Naive thymus-derived CD4-positive, alpha-beta T cell (primary cell): ENCODE results near the gene SMAD5. TPM values are rescaled to one million over a fixed set of nuclear protein-coding genes. Genes with fewer than 3 reads are reported as not detected.

Experiments used
- ATAC-seq: fragments of 150-1000 bp; cut with Tn5 transposase; 2 replicates; pipeline ENCODE4 v1.10.0; 2021; ENCODE audit warnings: mild to moderate bottlenecking, moderate library complexity
- CTCF ChIA-PET: fragments of 350-600 bp; sonication (Branson Sonifier 250); formaldehyde crosslinking; loops from one replicate; lab custom pipeline; 2021; ENCODE audit warnings: antibody characterized with exemption; lab: Charles Lee
- POLR2A ChIA-PET: fragments of 350-600 bp; sonication (Branson Sonifier 250); formaldehyde crosslinking; loops from one replicate; lab custom pipeline; 2021; ENCODE audit warnings: antibody characterized with exemption, inconsistent platforms; lab: Charles Lee
- DNase-seq, 9 donors: peaks; one replicate each; pipeline versions ENCODE4 v3.0.0 to v3.0.0-alpha.2; 2020 to 2022; ENCODE audit warnings: mixed read lengths in 1 of 9
- H3K27ac ChIP-seq: one replicate; pipeline ENCODE4 v1.7.0; 2013; ENCODE audit warnings: mild to moderate bottlenecking, low read depth, low read length, moderate library complexity
- H3K27me3 ChIP-seq, 2 donors: one replicate each; pipeline ENCODE4 v1.7.0; 2013; ENCODE audit warnings: low read length in 2 of 2, mild to moderate bottlenecking in 2 of 2, moderate library complexity in 2 of 2; ENCODE audit not compliant: control insufficient read depth in 2 of 2, insufficient read depth in 2 of 2
- H3K36me3 ChIP-seq, 3 experiments: 1 replicate in 2 of 3; 2 replicates in 1 of 3; pipeline ENCODE4 v1.7.0; 2013; ENCODE audit warnings: low read length in 3 of 3, mild to moderate bottlenecking in 3 of 3, moderate library complexity in 1 of 3; ENCODE audit not compliant: insufficient read depth in 3 of 3, control insufficient read depth in 2 of 3
- H3K4me1 ChIP-seq, 2 donors: one replicate each; pipeline ENCODE4 v1.7.0; 2013; ENCODE audit warnings: low read length in 2 of 2, mild to moderate bottlenecking in 2 of 2, moderate library complexity in 1 of 2; ENCODE audit not compliant: control insufficient read depth in 2 of 2, insufficient read depth in 2 of 2
- H3K4me3 ChIP-seq: 2 replicates; pipeline ENCODE4 v1.7.0; 2013; ENCODE audit warnings: mild to moderate bottlenecking, low read length
- H3K9me3 ChIP-seq, 3 experiments: 1 replicate in 2 of 3; 2 replicates in 1 of 3; pipeline ENCODE4 v1.7.0; 2013; ENCODE audit warnings: low read length in 3 of 3; ENCODE audit not compliant: control insufficient read depth in 2 of 3
- H3K27ac Mint-ChIP-seq, 9 donors: one replicate each; pipeline ENCODE4 v1.8.0; 2020 to 2022; ENCODE audit warnings: mixed read lengths in 9 of 9, mild to moderate bottlenecking in 8 of 9, moderate library complexity in 5 of 9, inconsistent platforms in 2 of 9
- H3K27me3 Mint-ChIP-seq, 5 donors: one replicate each; pipeline ENCODE4 v1.8.0; 2021 to 2022; ENCODE audit warnings: mixed read lengths in 5 of 5, mild to moderate bottlenecking in 1 of 5
- H3K36me3 Mint-ChIP-seq, 5 donors: one replicate each; pipeline ENCODE4 v1.8.0; 2020 to 2022; ENCODE audit warnings: mixed read lengths in 5 of 5, mild to moderate bottlenecking in 3 of 5, inconsistent platforms in 1 of 5
- H3K4me1 Mint-ChIP-seq, 7 donors: one replicate each; pipeline ENCODE4 v1.8.0; 2020 to 2022; ENCODE audit warnings: mixed read lengths in 7 of 7, mild to moderate bottlenecking in 3 of 7, inconsistent platforms in 1 of 7
- H3K4me3 Mint-ChIP-seq, 10 donors: one replicate each; pipeline ENCODE4 v1.8.0; 2020 to 2022; ENCODE audit warnings: mild to moderate bottlenecking in 10 of 10, mixed read lengths in 10 of 10, moderate library complexity in 6 of 10, inconsistent platforms in 2 of 10
- H3K9me3 Mint-ChIP-seq, 11 donors: one replicate each; pipeline ENCODE4 v1.8.0; 2020 to 2022; ENCODE audit warnings: mixed read lengths in 11 of 11, mild to moderate bottlenecking in 4 of 11, inconsistent platforms in 1 of 11, moderate library complexity in 1 of 11
- intact Hi-C, 2 donors: fragments of 100-400 bp; cut with micrococcal nuclease; formaldehyde crosslinking; loops; one replicate each; pipeline ENCODE4 v1.15.1; 2023
- polyA plus RNA-seq, 2 donors: library from polyadenylated mRNA; unstranded; fragments of 300-500 nt; fragmentation: Illumina TruSeq; gene quantifications; one replicate each; pipeline ENCODE4 v1.2.3, GENCODE V29; 2021
- total RNA-seq, 6 experiments: library from RNA in 5 of 6; stranded (reverse) in 5 of 6; gene quantifications; 1 replicate in 5 of 6; 2 replicates in 1 of 6; pipeline ENCODE4 v1.2.3 and lab custom pipeline; 2021 to 2026

Gene SMAD5
- total and polyA plus RNA-seq, 7 experiments from 2014 or later = 1.8 to 17.6 (median 7.2) TPM

DNA sequence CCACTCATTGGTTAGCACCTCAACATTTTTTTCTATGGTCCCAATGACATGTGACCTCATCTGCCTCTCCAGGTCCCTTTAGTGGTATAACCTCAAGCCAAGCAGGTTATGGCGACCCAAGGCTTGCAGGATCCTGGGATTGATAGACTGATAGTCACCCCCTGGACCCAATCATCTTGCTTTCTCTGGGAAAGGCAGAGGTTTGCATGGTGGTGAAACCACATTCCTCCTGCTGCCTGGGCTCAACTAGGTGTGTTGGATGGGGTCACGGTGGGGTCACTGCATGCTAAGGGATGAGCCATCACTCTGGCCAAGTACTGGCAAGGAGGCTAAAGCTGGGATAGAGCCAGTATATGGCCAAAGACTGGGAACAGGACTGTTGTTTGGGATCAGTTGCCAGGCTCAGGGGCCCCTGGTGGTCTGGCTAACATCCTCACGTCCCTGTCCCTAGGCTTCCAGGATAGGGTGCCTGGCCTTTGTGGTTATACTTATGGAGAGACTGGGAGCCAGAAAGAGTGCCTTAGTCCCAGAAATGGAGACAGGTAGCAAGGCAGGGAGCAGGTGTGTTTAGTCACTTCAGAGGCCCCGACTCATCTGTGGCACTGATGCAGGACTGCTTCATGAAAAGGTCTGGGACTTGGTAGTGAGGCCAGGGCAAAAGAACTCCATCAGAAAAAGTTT is 65.0 kb downstream of the SMAD5 start:
- H3K27ac Mint-ChIP-seq = no peak overlapping the region
- H3K27ac ChIP-seq = no peak overlapping the region
- intact Hi-C loops = no loop called here
- no peaks in the 10 kb centered on the region for H3K9me3 ChIP-seq
- H3K27me3 ChIP-seq = no peaks in the 10 kb centered on the region
- ChIA-PET POLR2A (no interaction called here), CTCF (no interaction called here)
- H3K27me3 Mint-ChIP-seq = peaks cover 31 to 64% (median 42%) of the 10 kb centered on the region in 5 donors
- no peak for DNase-seq
- H3K4me3 ChIP-seq = no peak overlapping the region
- no peaks in the 10 kb centered on the region for H3K36me3 ChIP-seq
- peaks cover 0 to 5% (median 0%) of the 10 kb centered on the region in 7 donors for H3K4me1 Mint-ChIP-seq
- H3K36me3 Mint-ChIP-seq = peaks cover 0 to 4% (median 0%) of the 10 kb centered on the region in 5 donors
- H3K4me3 Mint-ChIP-seq = no peak overlapping the region
- no peak for ATAC-seq
- H3K9me3 Mint-ChIP-seq = peaks cover 0 to 4% (median 0%) of the 10 kb centered on the region in 11 donors
- no peaks in the 10 kb centered on the region for H3K4me1 ChIP-seq

DNA sequence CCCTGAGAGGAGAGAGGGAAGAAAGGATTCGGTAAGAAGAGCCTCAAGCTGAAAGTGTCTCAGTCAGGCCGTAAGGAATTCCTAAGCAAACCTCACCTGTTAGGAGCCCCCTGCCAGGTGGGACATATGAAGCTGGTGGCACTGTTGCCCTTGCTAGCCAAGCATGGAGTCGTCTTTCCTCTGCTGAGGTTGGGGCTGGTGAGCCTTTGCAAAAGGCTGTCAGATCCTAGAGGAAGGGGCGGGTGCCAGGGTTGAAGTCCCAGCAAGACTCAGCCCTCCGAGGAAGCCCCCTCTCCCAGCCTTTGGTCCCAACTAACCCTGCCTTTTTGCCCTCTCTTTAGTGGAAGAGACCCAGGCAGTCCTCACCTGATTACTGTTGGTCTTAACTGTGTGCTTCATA is 65.8 kb downstream of the SMAD5 start:
- ChIA-PET POLR2A (no interaction called here), CTCF (no interaction called here)
- H3K4me1 Mint-ChIP-seq = peaks cover 0 to 5% (median 0%) of the 10 kb centered on the region in 7 donors
- Histone ChIP-seq H3K27ac (no peak overlapping the region), H3K9me3 (no peaks in the 10 kb centered on the region), H3K27me3 (no peaks in the 10 kb centered on the region), H3K4me3 (no peak overlapping the region), H3K4me1 (no peaks in the 10 kb centered on the region), H3K36me3 (no peaks in the 10 kb centered on the region)
- intact Hi-C loops = no loop called here
- H3K27me3 Mint-ChIP-seq = peaks cover 30 to 65% (median 39%) of the 10 kb centered on the region in 5 donors
- peaks cover 0 to 4% (median 0%) of the 10 kb centered on the region in 5 donors for H3K36me3 Mint-ChIP-seq
- ATAC-seq (no peak), DNase-seq (no peak)
- peaks cover 0 to 4% (median 0%) of the 10 kb centered on the region in 11 donors for H3K9me3 Mint-ChIP-seq
- no peak overlapping the region for H3K27ac Mint-ChIP-seq
- no peak overlapping the region for H3K4me3 Mint-ChIP-seq

DNA sequence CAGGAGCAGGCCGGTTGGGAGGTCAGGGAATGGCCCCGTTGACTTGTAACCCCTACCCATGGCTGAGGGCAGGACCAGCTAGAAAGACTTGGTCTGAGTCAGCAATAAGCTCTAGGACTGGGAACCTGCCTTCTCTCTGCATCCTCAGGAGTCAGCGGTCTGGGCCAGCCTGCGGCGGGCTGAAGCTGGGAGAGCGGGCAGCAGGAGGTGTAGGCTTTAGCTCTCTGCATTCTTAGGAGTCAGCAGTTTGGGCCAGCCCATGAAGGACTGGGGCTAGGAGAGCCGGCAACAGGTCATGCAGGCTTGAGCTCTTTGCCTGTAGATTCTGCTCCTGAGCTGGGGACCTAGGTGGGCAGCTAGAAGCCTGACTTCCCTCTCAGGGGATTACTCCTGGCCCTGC is 66.8 kb downstream of the SMAD5 start:
- no peak overlapping the region for H3K27ac ChIP-seq
- Mint-ChIP-seq H3K27ac (no peak overlapping the region), H3K4me1 (no peaks in the 10 kb centered on the region), H3K4me3 (no peak overlapping the region), H3K36me3 (no peaks in the 10 kb centered on the region), H3K9me3 (peaks cover 0 to 5% (median 0%) of the 10 kb centered on the region in 11 donors), H3K27me3 (peaks cover 24 to 60% (median 40%) of the 10 kb centered on the region in 5 donors)
- no peaks in the 10 kb centered on the region for H3K9me3 ChIP-seq
- no peaks in the 10 kb centered on the region for H3K27me3 ChIP-seq
- ChIA-PET POLR2A (no interaction called here), CTCF (no interaction called here)
- DNase-seq = no peak
- ATAC-seq = no peak
- H3K36me3 ChIP-seq = no peaks in the 10 kb centered on the region
- H3K4me3 ChIP-seq = no peak overlapping the region
- H3K4me1 ChIP-seq = no peaks in the 10 kb centered on the region
- intact Hi-C loops = no loop called here

DNA sequence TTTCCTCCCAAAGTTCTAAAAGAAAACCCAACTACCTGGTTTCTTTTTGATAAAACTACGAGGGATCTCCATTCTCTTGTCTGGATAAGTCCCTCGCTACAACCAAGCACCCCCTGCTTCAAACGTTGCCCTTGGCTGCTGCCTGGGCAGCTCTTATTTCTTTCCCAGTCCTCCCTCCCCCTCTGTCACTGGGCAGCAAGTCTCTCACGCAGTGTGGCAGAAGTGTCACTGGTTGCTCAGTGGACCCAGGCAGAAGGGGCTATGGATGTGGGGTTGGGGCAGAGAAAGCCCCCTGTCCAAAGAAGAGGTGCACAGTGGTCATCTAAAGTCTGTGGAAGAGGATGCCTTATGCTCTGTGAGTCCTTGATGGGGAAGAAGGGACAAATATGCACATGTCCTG is 67.5 kb downstream of the SMAD5 start:
- peaks cover 0 to 7% (median 0%) of the 10 kb centered on the region in 11 donors for H3K9me3 Mint-ChIP-seq
- H3K27me3 Mint-ChIP-seq = peaks cover 18 to 54% (median 40%) of the 10 kb centered on the region in 5 donors
- no peak overlapping the region for H3K27ac Mint-ChIP-seq
- no peaks in the 10 kb centered on the region for H3K9me3 ChIP-seq
- no peak overlapping the region for H3K4me3 Mint-ChIP-seq
- no peak overlapping the region for H3K4me3 ChIP-seq
- no peaks in the 10 kb centered on the region for H3K4me1 Mint-ChIP-seq
- no peaks in the 10 kb centered on the region for H3K27me3 ChIP-seq
- no peaks in the 10 kb centered on the region for H3K4me1 ChIP-seq
- ATAC-seq = no peak
- ChIA-PET CTCF (no interaction called here), POLR2A (no interaction called here)
- H3K36me3 ChIP-seq = no peaks in the 10 kb centered on the region
- intact Hi-C loops = no loop called here
- no peak for DNase-seq
- H3K36me3 Mint-ChIP-seq = no peaks in the 10 kb centered on the region
- H3K27ac ChIP-seq = no peak overlapping the region

DNA sequence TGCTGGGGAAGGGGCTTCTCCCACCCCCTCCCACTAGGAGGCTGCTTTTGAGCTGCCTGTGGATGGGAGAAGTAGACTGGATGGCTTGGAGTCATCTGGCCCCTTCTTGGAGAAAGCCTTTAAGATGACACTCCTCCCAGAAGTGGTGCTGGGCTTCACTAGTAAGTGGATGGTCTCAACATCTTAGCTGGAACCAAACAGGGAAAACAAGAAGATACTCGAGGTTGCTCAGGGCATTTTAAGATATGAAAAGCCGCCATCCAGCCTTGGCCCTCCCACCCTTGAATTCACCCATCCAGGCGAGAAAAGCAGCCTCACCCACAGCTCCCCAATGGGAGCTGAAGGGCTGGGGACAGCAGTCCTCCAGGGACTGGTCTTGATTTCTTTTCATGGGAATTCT is 68.1 kb downstream of the SMAD5 start:
- Histone ChIP-seq H3K4me1 (no peaks in the 10 kb centered on the region), H3K27me3 (no peaks in the 10 kb centered on the region), H3K4me3 (no peak overlapping the region), H3K9me3 (no peaks in the 10 kb centered on the region), H3K27ac (no peak overlapping the region), H3K36me3 (no peaks in the 10 kb centered on the region)
- H3K27me3 Mint-ChIP-seq = peaks cover 16 to 47% (median 35%) of the 10 kb centered on the region in 5 donors
- H3K27ac Mint-ChIP-seq = no peak overlapping the region
- no peaks in the 10 kb centered on the region for H3K36me3 Mint-ChIP-seq
- CTCF ChIA-PET = no interaction called here
- intact Hi-C loops = no loop called here
- no peaks in the 10 kb centered on the region for H3K4me1 Mint-ChIP-seq
- POLR2A ChIA-PET = no interaction called here
- no peak overlapping the region for H3K4me3 Mint-ChIP-seq
- no peak for DNase-seq
- peaks cover 0 to 7% (median 0%) of the 10 kb centered on the region in 11 donors for H3K9me3 Mint-ChIP-seq
- ATAC-seq = no peak

DNA sequence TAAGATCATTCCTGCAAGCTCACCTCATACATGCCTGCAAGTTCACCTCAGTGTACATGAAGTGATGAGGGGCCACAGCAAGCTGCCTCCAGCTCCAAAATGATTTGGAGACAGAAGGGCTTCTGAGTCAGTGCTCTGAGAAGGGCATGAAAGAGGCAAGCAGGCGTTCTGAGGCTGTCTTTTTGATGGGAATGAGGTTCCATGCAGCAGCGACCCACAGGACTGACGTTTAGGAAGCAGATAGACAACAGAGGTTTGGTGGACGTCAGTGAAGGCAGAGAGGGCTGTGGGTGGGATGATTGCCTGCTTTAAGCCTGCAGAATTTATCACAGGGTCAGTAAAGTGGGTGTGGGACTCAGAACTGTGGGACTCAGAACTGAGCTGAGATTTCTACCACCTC is 69.2 kb downstream of the SMAD5 start:
- POLR2A ChIA-PET = no interaction called here
- no peak overlapping the region for H3K4me3 Mint-ChIP-seq

More for the DNA sequence above, 69.2 kb downstream of the SMAD5 start:
- no peak overlapping the region for H3K27ac Mint-ChIP-seq
- CTCF ChIA-PET = no interaction called here
- H3K4me3 ChIP-seq = no peak overlapping the region
- H3K27me3 Mint-ChIP-seq = peaks cover 16 to 37% (median 27%) of the 10 kb centered on the region in 5 donors
- H3K9me3 ChIP-seq = no peaks in the 10 kb centered on the region
- intact Hi-C loops = no loop called here
- no peak for DNase-seq
- no peak overlapping the region for H3K27ac ChIP-seq
- peaks cover 0 to 7% (median 0%) of the 10 kb centered on the region in 11 donors for H3K9me3 Mint-ChIP-seq
- no peak for ATAC-seq
- H3K4me1 ChIP-seq = no peaks in the 10 kb centered on the region
- no peaks in the 10 kb centered on the region for H3K36me3 ChIP-seq
- H3K4me1 Mint-ChIP-seq = no peaks in the 10 kb centered on the region
- H3K27me3 ChIP-seq = no peaks in the 10 kb centered on the region
- H3K36me3 Mint-ChIP-seq = no peaks in the 10 kb centered on the region
